ENCODE results near the gene ATP10B.

GRCh38 chr5:160720822-160721221 lies 131.2 kb downstream of the ATP10B start:
- no peak for TF ChIP-seq CTCF (IDR thresholded peaks at IDR 0.05; ENCODE audit: low read length)
- TF ChIP-seq EZH2 (IDR thresholded peaks at IDR 0.05; ENCODE audit: borderline replicate concordance, low read length), result no peak
